Gastroesophageal sphincter (tissue), 3 donors: Measurements from ENCODE around the gene MRPS18A.

Source experiments
- EP300 ChIP-seq: sonication (generic); formaldehyde crosslinking; IDR thresholded peaks from one replicate; pipeline ENCODE4 v1.6.1; 2017; ENCODE audit warnings: antibody characterized with exemption, mild to moderate bottlenecking
- TF ChIP-seq, protein P1 (sequence below), 4 experiments: fragments of 200-600 bp in 2 of 4; fragments of 450-650 bp in 2 of 4; sonication (generic) in 1 of 4; IDR thresholded peaks; one replicate each; pipeline ENCODE4 v1.5.1; 2017 to 2019; ENCODE audit warnings: antibody characterized with exemption in 4 of 4, mild to moderate bottlenecking in 2 of 4, moderate library complexity in 2 of 4

DNA sequence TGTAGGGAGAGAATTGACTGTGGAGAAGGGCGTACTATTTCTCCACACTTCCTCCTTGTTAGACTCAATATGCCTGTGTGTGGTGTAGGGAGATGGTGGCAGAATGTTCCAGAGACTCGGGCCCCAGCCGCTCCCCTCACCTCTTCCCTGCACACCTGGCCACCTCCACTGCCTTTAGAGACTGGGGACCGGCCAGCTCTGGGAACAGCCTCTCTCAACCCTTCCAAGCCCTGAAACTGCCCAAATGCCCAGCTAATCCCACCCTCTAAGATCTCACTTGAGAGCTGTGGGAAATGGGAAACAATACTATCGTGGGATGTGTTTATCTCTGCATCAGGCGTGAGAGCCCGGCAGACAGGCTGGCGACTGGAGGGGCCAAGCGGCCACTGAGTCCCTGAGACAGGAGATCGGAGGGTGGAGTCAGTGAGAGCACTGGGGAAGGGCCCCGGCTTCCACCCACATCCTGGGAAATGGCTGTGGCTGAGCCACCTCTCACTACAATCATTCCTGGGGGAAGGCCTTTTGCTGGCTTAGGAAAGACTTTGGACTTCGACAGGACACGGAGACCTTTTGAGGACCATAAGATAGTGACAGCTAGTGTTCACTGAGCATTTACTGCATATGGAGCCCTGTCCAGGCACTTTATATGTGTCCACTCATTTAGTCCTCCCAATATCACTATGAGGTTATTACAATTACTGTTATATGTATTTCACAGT lies 31.0 kb upstream of the MRPS18A start:
- TF ChIP-seq, protein P1, sequence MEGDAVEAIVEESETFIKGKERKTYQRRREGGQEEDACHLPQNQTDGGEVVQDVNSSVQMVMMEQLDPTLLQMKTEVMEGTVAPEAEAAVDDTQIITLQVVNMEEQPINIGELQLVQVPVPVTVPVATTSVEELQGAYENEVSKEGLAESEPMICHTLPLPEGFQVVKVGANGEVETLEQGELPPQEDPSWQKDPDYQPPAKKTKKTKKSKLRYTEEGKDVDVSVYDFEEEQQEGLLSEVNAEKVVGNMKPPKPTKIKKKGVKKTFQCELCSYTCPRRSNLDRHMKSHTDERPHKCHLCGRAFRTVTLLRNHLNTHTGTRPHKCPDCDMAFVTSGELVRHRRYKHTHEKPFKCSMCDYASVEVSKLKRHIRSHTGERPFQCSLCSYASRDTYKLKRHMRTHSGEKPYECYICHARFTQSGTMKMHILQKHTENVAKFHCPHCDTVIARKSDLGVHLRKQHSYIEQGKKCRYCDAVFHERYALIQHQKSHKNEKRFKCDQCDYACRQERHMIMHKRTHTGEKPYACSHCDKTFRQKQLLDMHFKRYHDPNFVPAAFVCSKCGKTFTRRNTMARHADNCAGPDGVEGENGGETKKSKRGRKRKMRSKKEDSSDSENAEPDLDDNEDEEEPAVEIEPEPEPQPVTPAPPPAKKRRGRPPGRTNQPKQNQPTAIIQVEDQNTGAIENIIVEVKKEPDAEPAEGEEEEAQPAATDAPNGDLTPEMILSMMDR (IDR thresholded peaks at IDR 0.05) = no peak
- no peak for TF ChIP-seq EP300
